DMS79 (cell line): ENCODE data around the gene MYO9A.

Experiments
- DNase-seq: peaks from one replicate; lab custom pipeline; 2025; lab: John Stamatoyannopoulos, UW

The MYO9A gene

GRCh38 chr15:71808311-71809020 lies 309.5 kb downstream of the MYO9A start:
- no peak for DNase-seq

DNA sequence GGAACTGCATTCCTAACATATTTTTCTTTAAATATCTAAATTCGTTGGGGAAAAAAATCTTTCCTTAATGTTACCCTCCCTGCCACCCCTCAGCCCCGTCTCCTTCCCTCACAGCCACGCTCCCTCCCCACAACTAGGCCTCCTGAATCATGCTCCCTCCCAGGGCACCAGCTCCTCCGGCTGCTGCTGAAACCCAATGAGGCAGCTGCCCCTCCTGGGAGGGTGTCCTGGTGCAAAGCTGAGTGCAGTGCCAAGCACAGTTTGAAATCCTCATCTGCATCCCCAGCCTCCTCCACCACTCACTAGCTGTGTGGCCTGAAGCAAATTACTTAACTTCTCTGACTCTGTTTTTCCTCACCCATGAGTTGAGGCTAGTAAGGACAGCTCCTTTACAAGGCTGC lies 310.3 kb downstream of the MYO9A start:
- no peak for DNase-seq

DNA sequence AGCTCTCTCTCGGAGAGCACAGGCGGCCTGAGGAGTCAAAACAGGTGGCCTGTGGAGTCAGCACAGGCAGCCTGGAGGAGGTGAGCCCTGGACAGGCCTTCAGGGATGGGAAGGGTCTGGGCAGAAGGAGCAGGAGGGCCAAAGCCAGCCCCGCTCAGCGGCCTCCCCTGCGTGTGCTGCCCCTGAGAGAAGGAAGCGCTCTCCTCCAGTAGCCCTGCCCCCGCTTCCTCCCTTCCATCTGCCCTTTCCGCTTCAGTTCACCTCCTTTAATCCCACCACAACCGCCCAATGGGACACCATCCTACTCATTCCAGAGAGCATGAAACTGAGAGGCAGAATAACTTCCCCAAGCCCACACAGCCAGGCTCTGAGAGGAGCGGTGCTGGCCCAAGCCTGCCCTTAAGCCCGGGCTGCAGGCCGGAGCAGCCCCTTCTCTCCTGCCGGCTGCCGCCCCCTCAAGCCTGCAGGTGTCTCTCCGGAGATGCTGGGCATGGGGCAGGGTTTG lies 310.8 kb downstream of the MYO9A start:
- DNase-seq, result no peak

GRCh38 chr15:71806452-71806931 lies 311.5 kb downstream of the MYO9A start:
- no peak for DNase-seq

GRCh38 chr15:71804695-71805470 lies 313.1 kb downstream of the MYO9A start:
- no peak for DNase-seq

GRCh38 chr15:71804226-71804625 lies 313.7 kb downstream of the MYO9A start:
- DNase-seq, result no peak

- DNase-seq, result no peak
Observed at GRCh38 chr15:71802770-71803169, 315.2 kb downstream of the MYO9A start.

DNA sequence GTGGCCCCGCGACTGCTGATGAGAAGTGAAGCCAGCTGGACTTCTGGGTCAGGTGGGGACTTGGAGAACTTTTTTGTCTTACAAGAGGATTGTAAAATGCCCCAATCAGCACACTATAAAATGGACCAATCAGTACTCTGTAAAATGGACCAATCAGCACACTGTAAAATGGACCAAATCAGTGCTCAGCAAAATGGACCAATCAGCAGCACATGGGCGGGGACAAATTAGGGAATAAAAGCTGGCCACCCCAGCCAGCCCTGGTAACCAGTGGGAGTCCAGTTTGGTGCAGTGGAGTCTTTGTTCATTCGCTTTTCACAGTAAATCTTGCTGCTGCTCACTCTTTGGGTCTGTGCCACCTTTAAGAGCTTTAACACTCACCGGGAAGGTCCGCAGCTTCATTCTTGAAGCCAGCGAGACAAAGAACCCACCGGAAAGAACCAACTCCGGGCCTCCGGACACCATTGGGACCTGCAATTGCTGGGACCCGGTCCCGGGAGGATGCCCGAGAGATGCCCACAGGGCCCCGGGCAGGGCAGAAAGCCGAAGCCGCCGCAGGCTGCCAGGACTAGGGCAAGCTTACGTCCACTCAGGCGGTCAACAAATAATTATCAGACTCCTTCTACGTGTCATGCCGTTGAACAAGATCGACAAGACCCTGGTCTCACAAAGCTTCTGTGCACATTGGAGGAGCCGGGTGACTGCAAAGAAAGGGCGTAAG lies 315.9 kb downstream of the MYO9A start:
- no peak for DNase-seq

DNA sequence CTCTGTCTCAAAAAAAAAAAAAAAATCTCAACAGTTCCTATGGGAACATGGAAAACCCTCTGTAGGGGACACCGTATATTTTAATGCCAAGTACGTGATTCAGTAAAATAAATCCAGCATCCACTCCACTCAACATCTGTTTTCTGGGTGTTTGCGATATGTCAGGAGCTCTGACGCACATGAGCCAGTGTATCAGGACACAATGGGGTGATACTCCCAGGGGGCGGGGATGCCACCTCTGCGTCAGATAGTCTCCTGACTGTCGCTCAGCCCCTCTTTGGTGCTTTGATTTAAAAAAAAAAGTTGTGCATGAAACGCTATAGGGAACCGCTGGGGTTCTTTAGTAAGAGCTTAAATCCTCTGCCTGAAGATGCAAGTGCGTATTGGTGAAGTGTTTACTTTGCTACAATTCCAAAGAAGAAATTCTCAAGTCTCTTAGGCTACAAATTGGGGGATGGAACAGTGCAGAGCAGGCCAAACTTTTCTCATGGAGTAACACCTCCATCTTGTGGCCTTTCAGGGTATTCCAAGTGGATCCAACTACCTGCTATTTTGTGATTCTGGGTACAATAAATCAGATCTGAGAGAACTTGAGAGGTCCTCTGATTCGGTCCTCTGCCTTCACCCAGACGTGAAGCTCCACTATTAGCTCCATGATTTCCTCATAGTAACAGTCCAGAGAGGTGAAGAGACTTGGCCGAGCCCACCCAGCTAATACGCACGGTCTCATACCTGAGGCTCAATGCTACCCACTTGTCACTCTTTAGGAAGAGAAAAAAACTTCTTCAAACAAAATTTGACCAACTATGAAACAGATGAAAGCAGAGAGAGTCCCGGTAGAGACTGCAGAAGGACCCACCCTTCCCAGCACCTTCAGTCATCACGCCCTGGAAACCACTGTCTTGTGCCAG lies 316.9 kb downstream of the MYO9A start:
- DNase-seq, result peak; percentile 18

- DNase-seq, result no peak
Observed at GRCh38 chr15:71800190-71800589, 317.8 kb downstream of the MYO9A start.

- no peak for DNase-seq
Observed at GRCh38 chr15:71798641-71799040, 319.3 kb downstream of the MYO9A start.

DNA sequence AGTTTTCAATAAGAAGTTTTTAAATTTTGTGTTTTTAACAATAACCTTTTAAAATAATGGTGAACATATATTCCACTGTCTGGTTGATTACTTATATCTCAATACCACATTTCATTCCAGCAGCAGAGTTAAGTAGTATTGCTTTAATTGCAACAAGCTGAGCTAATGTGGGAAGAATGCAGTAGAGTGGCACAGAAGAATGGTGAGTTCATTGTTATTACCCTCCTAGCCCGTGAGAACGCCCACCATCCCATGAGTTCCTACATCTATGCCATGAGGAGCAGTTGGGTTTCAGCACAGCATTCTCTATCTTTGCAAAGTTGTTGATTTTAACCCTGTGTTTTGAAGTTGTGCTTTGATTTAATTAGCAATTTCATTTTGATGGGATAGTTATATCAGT lies 325.4 kb downstream of the MYO9A start:
- DNase-seq, result no peak

DNA sequence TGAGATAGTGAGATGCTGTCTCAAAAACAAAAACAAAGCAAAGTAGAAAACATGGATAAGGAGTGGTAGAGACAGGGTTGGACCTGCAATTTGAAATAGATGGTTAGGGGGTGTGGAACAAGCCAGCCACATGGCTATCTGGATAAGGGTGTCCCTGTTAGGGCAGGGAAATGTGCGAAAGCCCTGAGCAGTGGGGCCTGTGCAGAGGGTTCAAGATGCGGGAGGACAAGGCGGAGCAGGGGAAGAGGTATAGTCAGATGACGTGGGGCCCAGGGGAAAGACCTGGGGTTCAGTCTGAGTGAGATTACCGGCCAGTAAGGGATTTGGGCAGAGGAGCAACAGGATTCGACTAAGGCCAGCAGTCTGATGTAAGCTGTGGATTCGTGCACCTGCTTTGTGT lies 326.0 kb downstream of the MYO9A start:
- DNase-seq, result no peak

DNA sequence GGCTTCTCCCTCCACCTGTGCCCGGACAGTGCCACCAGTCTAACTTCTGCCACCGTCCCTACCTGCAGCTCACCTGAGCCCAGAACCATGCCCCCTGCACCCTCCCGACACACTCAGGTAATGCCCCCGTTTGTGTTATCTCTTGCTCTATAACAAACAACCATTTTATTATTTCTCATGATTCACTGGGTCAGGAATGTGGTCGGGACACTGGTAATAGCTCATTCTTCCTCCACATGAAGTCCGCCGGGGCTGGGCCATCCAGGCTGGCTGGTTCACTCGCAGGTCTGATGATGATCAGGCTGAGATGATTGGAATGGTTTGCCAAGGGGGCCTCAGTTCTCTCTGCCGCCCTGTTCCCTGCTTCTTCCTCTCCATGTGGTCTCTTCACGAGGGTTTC lies 327.9 kb downstream of the MYO9A start:
- no peak for DNase-seq

GRCh38 chr15:71789616-71790015 lies 328.3 kb downstream of the MYO9A start:
- DNase-seq, result no peak

DNA sequence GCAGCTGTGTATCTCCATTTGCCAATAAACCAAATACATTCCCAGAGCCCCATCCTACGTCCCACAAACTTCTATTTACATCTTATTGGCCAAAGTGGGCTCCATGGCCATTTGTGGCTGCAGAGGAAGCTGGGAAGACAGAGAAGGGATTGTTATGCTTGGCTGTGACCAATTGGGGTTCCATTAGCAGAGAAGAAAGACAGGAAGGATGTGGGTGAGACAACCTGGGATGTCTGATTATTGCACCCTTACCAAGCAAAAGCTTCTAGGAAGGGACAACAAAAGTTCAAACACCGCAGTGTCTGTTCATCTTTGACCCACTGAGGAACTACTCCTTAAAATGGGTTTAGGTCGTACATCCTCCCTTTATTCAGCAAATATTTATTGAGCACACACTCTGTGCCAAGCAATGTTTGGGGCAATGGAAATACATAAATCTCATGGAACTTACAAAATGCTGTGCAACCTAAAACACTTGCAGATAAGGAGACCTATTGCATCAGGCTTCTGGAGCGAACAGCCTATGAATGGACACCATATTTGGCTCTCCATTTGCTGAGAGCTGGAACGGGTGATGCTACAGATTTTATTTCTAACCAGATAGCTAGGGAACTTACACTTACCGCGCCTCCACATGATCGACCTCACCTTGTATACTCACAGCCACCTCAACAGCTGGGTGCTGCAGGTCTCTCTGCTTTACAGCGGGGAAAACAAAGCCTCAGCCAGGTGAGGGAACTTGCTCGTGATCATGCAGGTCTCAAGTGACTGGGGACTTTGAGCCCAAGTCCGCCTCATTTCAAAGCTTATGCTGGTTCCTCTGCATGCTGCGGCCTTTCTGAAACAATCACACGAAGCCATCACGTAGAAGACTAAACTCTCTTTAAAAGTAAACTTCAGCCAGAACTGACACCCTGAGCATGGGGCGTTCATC lies 329.0 kb downstream of the MYO9A start:
- DNase-seq, result no peak

DNA sequence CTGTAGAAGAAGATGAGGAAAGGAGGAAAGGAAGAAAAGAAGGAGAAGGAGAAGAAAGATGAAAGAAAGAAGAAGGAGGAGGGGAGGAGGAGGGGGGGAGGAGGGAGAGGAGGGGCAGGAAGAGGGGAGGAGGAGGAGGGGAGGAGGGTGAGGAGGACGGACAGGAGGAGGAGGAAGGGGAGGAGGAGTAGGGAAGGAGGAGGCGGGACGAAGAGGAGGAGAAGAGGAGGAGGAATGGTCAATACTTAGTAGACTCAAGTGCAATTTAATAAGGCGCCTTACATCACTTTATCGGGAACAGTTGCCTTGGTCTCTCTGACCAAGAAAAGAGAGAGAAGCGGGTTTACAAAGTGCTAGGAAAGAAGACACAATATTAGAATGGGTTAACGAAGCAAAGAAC lies 331.3 kb downstream of the MYO9A start:
- DNase-seq, result no peak

GRCh38 chr15:71785996-71786395 lies 332.0 kb downstream of the MYO9A start:
- no peak for DNase-seq

DNA sequence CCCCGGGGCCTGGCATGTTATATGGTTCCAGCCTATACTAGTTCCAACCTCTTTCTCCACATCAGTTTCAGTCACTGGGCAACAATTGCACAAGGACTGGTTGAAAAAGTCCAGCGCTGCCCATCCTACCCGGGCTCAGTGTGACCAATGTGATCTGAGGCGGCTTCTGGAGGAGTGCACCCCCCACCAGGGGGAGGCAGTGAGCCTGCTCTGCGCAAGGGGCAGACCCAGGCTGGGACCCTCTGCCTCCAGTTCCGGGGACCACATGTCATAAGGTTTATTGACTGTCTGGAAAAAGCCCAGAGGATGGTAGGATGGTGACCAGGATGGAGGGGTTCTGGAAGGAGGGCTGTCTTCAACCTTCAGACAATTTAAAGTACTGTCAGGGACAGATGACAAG lies 333.2 kb downstream of the MYO9A start:
- no peak for DNase-seq

GRCh38 chr15:71782422-71783165 lies 335.4 kb downstream of the MYO9A start:
- no peak for DNase-seq
